ENCODE measurements around the gene ABCC11.
"Not testable (repeated sequence)": the region's sequence is repeated elsewhere in the genome, so short reads cannot be mapped to it uniquely, and the experiment has no call there.

ABCC11 gene

DNA sequence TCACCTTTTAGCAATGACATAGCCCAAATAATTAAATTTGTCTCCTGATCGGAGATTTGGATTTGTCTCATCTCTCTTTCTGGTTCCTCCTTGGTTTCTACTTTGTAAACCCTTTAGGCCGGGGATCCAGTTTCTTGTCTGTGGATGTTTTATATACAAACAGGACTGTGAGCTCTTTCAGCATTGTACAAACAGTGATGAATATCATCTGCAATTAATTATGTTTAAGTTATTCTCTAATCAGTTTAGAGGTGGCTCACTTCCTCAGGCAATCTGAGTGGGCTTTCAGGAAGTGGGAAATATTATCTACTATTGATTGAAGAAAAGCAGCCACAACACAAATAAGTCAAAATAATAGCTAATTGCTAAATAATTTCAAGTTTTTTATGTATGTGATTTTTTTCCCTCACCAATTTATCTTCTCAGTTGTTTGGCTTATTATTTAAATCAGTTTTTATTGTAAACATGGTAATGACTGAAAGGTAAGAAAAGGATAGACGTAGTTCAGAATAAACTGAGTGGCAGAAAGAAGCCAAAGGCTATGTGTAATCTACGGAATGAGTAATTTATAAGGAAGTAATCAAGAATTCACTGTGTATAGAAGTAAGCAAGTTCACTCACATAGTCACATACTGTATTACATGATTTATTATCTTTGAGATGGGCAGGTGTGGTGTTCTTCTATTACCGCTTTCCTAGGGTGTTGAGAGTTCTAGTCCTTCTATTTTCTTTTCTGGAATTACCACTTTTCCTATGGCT lies 3.4 kb upstream of the ABCC11 start:
- no peak for DNase-seq (ENCODE audit: low read depth)
- TF ChIP-seq CTCF (IDR thresholded peaks at IDR 0.05; ENCODE audit: low read depth, low read length, missing control alignments): no peak
- no peak overlapping the region for H3K4me3 ChIP-seq (ENCODE audit: low read depth, low read length)

DNA sequence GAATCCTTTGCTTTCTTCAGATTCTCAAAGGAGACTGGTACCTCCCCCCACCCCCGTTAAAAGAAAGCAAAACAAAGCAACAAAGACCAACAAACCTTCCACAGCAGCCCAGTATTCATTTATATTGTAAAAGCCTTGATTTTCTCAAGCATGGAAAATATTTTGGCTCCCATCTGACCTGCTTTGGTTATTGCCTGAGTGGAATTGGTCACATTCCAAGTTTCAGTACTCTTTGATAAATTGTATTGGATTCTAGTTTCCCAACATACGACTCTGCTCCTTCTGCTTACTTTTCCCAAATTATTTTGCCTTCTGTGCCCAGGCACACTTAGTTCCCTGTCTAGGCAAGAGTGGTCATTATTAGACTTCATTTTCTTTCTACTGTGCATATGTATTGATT lies 1.3 kb downstream of the ABCC11 start:
- no peak for DNase-seq (ENCODE audit: low read depth)
- TF ChIP-seq CTCF (IDR thresholded peaks at IDR 0.05; ENCODE audit: low read depth, low read length, missing control alignments): no peak
- H3K4me3 ChIP-seq (ENCODE audit: low read depth, low read length): no peak overlapping the region

DNA sequence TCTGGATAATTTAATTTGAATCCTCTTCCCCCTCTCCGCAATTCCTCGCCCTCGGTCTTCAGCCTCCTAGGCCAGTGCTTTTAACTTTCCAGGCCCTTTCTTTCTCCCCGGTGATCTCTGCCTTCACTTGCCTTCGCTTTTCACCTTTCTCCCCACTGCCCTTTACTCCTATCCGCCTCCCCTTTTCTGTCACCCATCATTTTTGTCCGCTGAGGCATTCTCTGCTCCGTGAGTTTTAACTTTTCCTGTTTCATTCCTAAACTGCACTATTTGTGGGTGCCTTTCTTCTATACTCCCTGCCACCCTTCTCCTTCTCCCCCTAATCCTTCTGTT lies 2.5 kb downstream of the ABCC11 start:
- peak overlapping the region; percentile 72 for H3K4me3 ChIP-seq (ENCODE audit: low read depth, low read length)
- DNase-seq (ENCODE audit: low read depth): no peak
- TF ChIP-seq CTCF (IDR thresholded peaks at IDR 0.05; ENCODE audit: low read depth, low read length, missing control alignments): no peak

- TF ChIP-seq CTCF (IDR thresholded peaks at IDR 0.05; ENCODE audit: low read depth, low read length, missing control alignments): no peak
- peak; percentile 82 for DNase-seq (ENCODE audit: low read depth)
Measured at GRCh38 chr16:48244080-48244862, 3.1 kb downstream of the ABCC11 start, which contains the start of gene LONP2. Gene LONP2 (plus strand): TSS chr16:48244300. CDS start chr16:48244389, 89 bp downstream.

GRCh38 chr16:48240147-48240546 lies 7.2 kb downstream of the ABCC11 start:
- DNase-seq (ENCODE audit: low read depth); H3K4me3 ChIP-seq (ENCODE audit: low read depth, low read length): not testable (repeated sequence)

More at GRCh38 chr16:48244080-48244862, 3.1 kb downstream of the ABCC11 start, which contains the start of gene LONP2:
- peak within 1 kb of the TSS; percentile 72 for H3K4me3 ChIP-seq (ENCODE audit: low read depth, low read length)

DNA sequence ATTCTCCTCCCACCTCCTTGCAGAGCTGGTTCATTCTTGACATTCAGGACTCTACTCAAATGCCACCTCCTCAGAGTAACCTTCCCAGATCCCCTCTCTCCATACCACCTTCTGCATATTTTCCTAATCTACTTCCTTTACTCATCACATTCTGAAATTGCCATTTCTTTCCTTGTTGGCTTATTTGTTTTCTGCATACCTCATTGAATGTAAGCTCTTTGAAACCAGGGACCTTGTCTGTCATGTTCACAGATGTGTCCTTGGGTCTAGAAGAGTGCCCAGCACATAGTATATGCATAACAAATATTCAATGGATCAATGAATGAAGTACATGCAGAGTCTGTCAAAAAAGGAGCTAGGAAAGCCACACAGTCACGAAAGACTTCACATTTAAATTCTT lies 11.1 kb downstream of the ABCC11 start:
- H3K4me3 ChIP-seq (ENCODE audit: low read depth, low read length): no peak overlapping the region

More for the DNA sequence above, 11.1 kb downstream of the ABCC11 start:
- no peak for DNase-seq (ENCODE audit: low read depth)
- TF ChIP-seq CTCF (IDR thresholded peaks at IDR 0.05; ENCODE audit: low read depth, low read length, missing control alignments): no peak
